ENCODE measurements around the gene GABRR2. TPM values are rescaled to one million over a fixed set of nuclear protein-coding genes. Genes with fewer than 3 reads are reported as not detected.
"Not testable (repeated sequence)": the region's sequence is repeated elsewhere in the genome, so short reads cannot be mapped to it uniquely, and the experiment has no call there.

Gene GABRR2
- polyA plus RNA-seq, 1 donor from 2014 or later = 0.31 TPM

DNA sequence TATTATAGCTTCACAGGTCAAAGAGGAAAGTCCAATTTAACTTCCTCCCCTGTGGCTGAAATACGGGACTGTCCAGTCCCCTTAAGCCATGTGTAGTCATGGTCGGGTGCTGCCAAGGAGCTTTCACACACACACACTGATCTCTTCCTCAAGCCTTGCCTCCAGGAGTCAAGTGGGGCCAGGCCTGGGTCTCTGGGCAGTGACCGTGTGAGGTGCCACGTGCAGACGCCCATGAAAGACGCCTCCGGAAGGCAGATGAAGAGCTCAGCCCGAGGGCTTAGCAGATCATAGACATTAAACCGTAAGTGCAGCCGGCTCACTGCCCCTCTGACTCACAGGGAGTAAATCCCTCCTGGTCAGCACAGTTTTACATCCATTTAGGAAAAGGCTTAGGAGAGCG, 4.2 kb downstream of the GABRR2 start:
- Histone ChIP-seq H2AFZ (ENCODE audit: low read depth, low read length) (no peak overlapping the region), H3F3A (ENCODE audit: insufficient read depth, low read length, poor library complexity, severe bottlenecking) (no peaks in the 10 kb centered on the region), H3K4me3 (ENCODE audit: low read length) (no peak overlapping the region), H3K27me3 (ENCODE audit: insufficient read depth, low read depth, low read length) (no peaks in the 10 kb centered on the region), H3K27ac (ENCODE audit: low read length) (no peak overlapping the region), H3K9me2 (ENCODE audit: insufficient read depth, low read length) (no peaks in the 10 kb centered on the region), H3K4me2 (ENCODE audit: low read length) (no peak overlapping the region), H3K36me3 (ENCODE audit: insufficient read depth, low read length) (no peaks in the 10 kb centered on the region), H3K79me2 (replicated peaks; ENCODE audit: insufficient read depth, low read length) (no peaks in the 10 kb centered on the region), H3K9me3 (ENCODE audit: low read length) (no peaks in the 10 kb centered on the region), H3K9ac (ENCODE audit: low read length) (no peak overlapping the region), H4K20me1 (ENCODE audit: insufficient read depth) (no peaks in the 10 kb centered on the region)
- TF ChIP-seq SMC3 (conservative IDR thresholded peaks at IDR 0.05; ENCODE audit: poor library complexity) (no peak), MXI1 (conservative IDR thresholded peaks at IDR 0.05; ENCODE audit: poor library complexity, severe bottlenecking) (no peak), POLR2AphosphoS5 (IDR thresholded peaks at IDR 0.05) (no peak)

DNA sequence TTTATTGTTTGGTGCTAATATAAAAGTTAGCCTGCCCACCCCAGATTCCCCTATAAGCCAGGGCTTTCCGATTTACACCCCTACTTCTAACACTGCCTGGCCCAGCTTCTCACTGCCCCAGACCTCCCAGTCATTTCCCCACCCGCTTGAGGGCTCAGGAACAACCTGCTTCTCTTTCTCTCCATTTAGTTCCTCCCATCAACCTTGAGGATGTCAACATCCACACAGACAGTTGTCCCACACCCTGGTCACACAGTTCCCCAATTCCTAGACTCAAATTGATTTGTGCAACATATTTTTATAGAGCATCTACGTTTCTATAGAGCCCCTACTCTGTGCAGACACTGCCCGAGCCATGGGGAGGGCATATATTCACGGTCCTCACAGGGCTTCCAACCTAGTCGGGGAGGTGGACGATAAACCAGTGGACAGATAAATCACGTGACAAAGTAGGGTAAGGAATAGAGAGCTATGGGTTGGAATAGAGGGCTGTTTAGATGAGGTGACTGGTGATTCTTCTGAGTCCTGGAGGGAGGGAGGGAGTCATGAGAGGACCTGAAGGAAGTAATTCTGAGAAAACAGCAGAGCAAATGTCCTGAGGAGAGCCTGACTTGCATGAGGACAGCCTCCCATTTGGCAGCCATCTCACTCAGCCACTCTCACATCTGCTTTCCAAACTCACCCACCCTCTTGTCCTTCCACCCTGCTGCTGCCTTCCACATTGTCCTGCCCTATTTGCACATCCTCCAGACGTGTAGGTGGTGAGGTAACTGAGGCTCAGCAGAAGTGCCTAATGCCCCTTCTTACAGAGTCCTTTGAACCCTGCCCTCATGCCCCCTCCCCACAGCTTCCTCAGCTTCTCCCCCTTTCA, 6.3 kb downstream of the GABRR2 start:
- Histone ChIP-seq H3K79me2 (replicated peaks; ENCODE audit: insufficient read depth, low read length) (no peaks in the 10 kb centered on the region), H4K20me1 (ENCODE audit: insufficient read depth) (no peaks in the 10 kb centered on the region), H3K9me3 (ENCODE audit: low read length) (no peaks in the 10 kb centered on the region), H3K9me2 (ENCODE audit: insufficient read depth, low read length) (no peaks in the 10 kb centered on the region), H2AFZ (ENCODE audit: low read depth, low read length) (no peak overlapping the region), H3F3A (ENCODE audit: insufficient read depth, low read length, poor library complexity, severe bottlenecking) (no peaks in the 10 kb centered on the region), H3K4me3 (ENCODE audit: low read length) (no peak overlapping the region), H3K36me3 (ENCODE audit: insufficient read depth, low read length) (no peaks in the 10 kb centered on the region), H3K4me2 (ENCODE audit: low read length) (no peak overlapping the region), H3K9ac (ENCODE audit: low read length) (no peak overlapping the region), H3K27me3 (ENCODE audit: insufficient read depth, low read depth, low read length) (no peaks in the 10 kb centered on the region), H3K27ac (ENCODE audit: low read length) (no peak overlapping the region)
- TF ChIP-seq EZH2 (IDR thresholded peaks at IDR 0.05; ENCODE audit: borderline replicate concordance, insufficient read depth, low read length, poor library complexity, severe bottlenecking) = no peak
- no peak for TF ChIP-seq MXI1 (conservative IDR thresholded peaks at IDR 0.05; ENCODE audit: poor library complexity, severe bottlenecking)
- TF ChIP-seq, protein P1, sequence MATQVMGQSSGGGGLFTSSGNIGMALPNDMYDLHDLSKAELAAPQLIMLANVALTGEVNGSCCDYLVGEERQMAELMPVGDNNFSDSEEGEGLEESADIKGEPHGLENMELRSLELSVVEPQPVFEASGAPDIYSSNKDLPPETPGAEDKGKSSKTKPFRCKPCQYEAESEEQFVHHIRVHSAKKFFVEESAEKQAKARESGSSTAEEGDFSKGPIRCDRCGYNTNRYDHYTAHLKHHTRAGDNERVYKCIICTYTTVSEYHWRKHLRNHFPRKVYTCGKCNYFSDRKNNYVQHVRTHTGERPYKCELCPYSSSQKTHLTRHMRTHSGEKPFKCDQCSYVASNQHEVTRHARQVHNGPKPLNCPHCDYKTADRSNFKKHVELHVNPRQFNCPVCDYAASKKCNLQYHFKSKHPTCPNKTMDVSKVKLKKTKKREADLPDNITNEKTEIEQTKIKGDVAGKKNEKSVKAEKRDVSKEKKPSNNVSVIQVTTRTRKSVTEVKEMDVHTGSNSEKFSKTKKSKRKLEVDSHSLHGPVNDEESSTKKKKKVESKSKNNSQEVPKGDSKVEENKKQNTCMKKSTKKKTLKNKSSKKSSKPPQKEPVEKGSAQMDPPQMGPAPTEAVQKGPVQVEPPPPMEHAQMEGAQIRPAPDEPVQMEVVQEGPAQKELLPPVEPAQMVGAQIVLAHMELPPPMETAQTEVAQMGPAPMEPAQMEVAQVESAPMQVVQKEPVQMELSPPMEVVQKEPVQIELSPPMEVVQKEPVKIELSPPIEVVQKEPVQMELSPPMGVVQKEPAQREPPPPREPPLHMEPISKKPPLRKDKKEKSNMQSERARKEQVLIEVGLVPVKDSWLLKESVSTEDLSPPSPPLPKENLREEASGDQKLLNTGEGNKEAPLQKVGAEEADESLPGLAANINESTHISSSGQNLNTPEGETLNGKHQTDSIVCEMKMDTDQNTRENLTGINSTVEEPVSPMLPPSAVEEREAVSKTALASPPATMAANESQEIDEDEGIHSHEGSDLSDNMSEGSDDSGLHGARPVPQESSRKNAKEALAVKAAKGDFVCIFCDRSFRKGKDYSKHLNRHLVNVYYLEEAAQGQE (IDR thresholded peaks at IDR 0.05; ENCODE audit: borderline replicate concordance) = no peak
- TF ChIP-seq, protein P2, sequence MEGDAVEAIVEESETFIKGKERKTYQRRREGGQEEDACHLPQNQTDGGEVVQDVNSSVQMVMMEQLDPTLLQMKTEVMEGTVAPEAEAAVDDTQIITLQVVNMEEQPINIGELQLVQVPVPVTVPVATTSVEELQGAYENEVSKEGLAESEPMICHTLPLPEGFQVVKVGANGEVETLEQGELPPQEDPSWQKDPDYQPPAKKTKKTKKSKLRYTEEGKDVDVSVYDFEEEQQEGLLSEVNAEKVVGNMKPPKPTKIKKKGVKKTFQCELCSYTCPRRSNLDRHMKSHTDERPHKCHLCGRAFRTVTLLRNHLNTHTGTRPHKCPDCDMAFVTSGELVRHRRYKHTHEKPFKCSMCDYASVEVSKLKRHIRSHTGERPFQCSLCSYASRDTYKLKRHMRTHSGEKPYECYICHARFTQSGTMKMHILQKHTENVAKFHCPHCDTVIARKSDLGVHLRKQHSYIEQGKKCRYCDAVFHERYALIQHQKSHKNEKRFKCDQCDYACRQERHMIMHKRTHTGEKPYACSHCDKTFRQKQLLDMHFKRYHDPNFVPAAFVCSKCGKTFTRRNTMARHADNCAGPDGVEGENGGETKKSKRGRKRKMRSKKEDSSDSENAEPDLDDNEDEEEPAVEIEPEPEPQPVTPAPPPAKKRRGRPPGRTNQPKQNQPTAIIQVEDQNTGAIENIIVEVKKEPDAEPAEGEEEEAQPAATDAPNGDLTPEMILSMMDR (IDR thresholded peaks at IDR 0.05; ENCODE audit: poor library complexity, severe bottlenecking) = no peak
- no peak for TF ChIP-seq EP300 (conservative IDR thresholded peaks at IDR 0.05; ENCODE audit: poor library complexity, severe bottlenecking)
- TF ChIP-seq TAF1 (IDR thresholded peaks at IDR 0.05; ENCODE audit: low read depth) = no peak
- no peak for TF ChIP-seq POLR2AphosphoS5 (IDR thresholded peaks at IDR 0.05)

DNA sequence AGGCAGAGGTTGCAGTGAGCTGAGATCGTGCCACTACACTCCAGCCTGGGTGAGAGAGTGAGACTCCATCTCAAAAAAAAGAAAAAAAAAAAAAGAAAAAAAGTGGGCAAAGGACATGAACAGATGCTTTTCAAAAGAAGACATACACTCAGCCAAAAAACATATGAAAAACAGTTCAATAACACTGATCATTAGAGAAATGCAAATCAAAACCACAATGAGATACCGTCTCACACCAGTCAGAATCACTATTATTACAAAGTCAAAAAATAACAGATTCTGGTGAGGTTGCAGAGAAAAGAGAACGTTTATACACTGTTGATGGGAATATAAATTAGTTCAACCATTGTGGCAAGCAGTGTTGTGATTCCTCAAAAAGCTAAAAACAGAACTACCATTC, 10.6 kb downstream of the GABRR2 start:
- H3K36me3 ChIP-seq (ENCODE audit: insufficient read depth, low read length); H3K9me2 ChIP-seq (ENCODE audit: insufficient read depth, low read length); H3K4me2 ChIP-seq (ENCODE audit: low read length); H3K27ac ChIP-seq (ENCODE audit: low read length); H3K9ac ChIP-seq (ENCODE audit: low read length); H3F3A ChIP-seq (ENCODE audit: insufficient read depth, low read length, poor library complexity, severe bottlenecking); H3K9me3 ChIP-seq (ENCODE audit: low read length); H3K27me3 ChIP-seq (ENCODE audit: insufficient read depth, low read depth, low read length); H3K4me3 ChIP-seq (ENCODE audit: low read length); H4K20me1 ChIP-seq (ENCODE audit: insufficient read depth); H2AFZ ChIP-seq (ENCODE audit: low read depth, low read length); H3K79me2 ChIP-seq (replicated peaks; ENCODE audit: insufficient read depth, low read length): not testable (repeated sequence)
